Esophagus muscularis mucosa (tissue), 4 donors: Measurements from ENCODE around the gene SIAH2. TPM values are rescaled to one million over a fixed set of nuclear protein-coding genes. Genes with fewer than 3 reads are reported as not detected.

ENCODE experiments used
- DNase-seq: peaks from one replicate; pipeline ENCODE4 v3.0.0-alpha.2; 2017; ENCODE audit errors: extremely low spot score
- H3K27ac ChIP-seq, 4 donors: fragments of 200-600 bp; sonication (generic); replicated peaks in 1 of 4; 1 replicate in 3 of 4; 2 replicates in 1 of 4; pipeline ENCODE4 v1.5.1; 2016 to 2019; ENCODE audit warnings: mild to moderate bottlenecking in 1 of 4
- H3K27me3 ChIP-seq, 4 donors: fragments of 200-600 bp; sonication (generic); one replicate each; pipeline versions ENCODE4 v1.5.1 to v1.6.0; 2016 to 2019
- H3K36me3 ChIP-seq, 4 donors: fragments of 200-600 bp; sonication (generic); one replicate each; pipeline ENCODE4 v1.5.1; 2016 to 2019
- H3K4me1 ChIP-seq, 4 donors: fragments of 200-600 bp; sonication (generic); one replicate each; pipeline ENCODE4 v1.5.1; 2016 to 2019
- H3K4me3 ChIP-seq, 4 donors: fragments of 200-600 bp; sonication (generic); 1 replicate in 2 of 4; 2 replicates in 2 of 4; pipeline ENCODE4 v1.5.1; 2016 to 2019; ENCODE audit warnings: mild to moderate bottlenecking in 4 of 4, moderate library complexity in 1 of 4
- H3K9me3 ChIP-seq, 4 donors: fragments of 200-600 bp; sonication (generic); 1 replicate in 3 of 4; 2 replicates in 1 of 4; pipeline ENCODE4 v1.5.1; 2016 to 2019
- EP300 ChIP-seq: sonication (generic); formaldehyde crosslinking; IDR thresholded peaks from one replicate; pipeline ENCODE4 v1.6.1; 2017; ENCODE audit warnings: antibody characterized with exemption
- POLR2A ChIP-seq: fragments of 450-650 bp; IDR thresholded peaks from one replicate; pipeline ENCODE4 v1.6.1; 2017; ENCODE audit warnings: antibody characterized with exemption, moderate library complexity, mild to moderate bottlenecking, low read depth
- POLR2AphosphoS5 ChIP-seq, 2 donors: sonication (generic); formaldehyde crosslinking; IDR thresholded peaks; one replicate each; pipeline ENCODE4 v1.6.1; 2017; ENCODE audit warnings: antibody characterized with exemption in 2 of 2
- WGBS: methylation state at CpG from one replicate; pipeline ENCODE4 v1.1.5; 2018; 5-methylcytosine and 5-hydroxymethylcytosine counted together
- intact Hi-C: fragments of 100-400 bp; cut with DNase I; formaldehyde crosslinking; loops from one replicate; pipeline ENCODE4 v1.15.1; 2023
- total RNA-seq, 4 donors: library from RNA; depleted of rRNA; stranded (reverse); fragments of >200 nt; gene quantifications; one replicate each; pipeline versions ENCODE4 v1.1.0 to v1.2.1, GENCODE V29; 2016
- TF ChIP-seq, protein P1 (sequence below), 3 experiments: fragments of 200-600 bp in 2 of 3; fragments of 450-650 bp in 1 of 3; sonication (generic) in 2 of 3; IDR thresholded peaks; one replicate each; pipeline ENCODE4 v1.5.1; 2017 to 2019; ENCODE audit warnings: antibody characterized with exemption in 3 of 3, mild to moderate bottlenecking in 2 of 3, moderate library complexity in 1 of 3

Gene SIAH2
- total RNA-seq, 4 donors from 2014 or later = 27.8 to 55.8 (median 43.3) TPM

DNA sequence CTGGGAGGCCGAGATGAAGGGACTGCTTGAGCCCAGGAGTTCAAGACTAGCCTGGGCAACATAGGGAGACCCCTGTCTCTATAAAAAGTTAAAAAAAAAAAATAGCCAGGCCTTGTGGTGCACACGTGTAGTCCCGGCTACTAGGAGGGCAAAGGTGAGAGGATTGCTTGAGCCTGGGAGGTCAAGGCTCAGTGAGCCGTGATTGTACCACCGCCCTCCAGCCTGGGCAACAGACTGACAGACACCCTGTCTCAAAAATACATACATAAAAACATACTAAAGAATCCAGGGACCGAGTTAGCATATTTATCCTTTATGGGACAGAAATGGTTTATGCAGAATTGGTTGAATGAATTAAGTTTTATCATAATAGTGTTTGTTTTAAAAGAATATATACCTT, 13.7 kb downstream of the SIAH2 start:
- no peak for TF ChIP-seq POLR2A
- TF ChIP-seq POLR2AphosphoS5 (IDR thresholded peaks at IDR 0.05) = no peak
- no peak for TF ChIP-seq EP300
- TF ChIP-seq, protein P1, sequence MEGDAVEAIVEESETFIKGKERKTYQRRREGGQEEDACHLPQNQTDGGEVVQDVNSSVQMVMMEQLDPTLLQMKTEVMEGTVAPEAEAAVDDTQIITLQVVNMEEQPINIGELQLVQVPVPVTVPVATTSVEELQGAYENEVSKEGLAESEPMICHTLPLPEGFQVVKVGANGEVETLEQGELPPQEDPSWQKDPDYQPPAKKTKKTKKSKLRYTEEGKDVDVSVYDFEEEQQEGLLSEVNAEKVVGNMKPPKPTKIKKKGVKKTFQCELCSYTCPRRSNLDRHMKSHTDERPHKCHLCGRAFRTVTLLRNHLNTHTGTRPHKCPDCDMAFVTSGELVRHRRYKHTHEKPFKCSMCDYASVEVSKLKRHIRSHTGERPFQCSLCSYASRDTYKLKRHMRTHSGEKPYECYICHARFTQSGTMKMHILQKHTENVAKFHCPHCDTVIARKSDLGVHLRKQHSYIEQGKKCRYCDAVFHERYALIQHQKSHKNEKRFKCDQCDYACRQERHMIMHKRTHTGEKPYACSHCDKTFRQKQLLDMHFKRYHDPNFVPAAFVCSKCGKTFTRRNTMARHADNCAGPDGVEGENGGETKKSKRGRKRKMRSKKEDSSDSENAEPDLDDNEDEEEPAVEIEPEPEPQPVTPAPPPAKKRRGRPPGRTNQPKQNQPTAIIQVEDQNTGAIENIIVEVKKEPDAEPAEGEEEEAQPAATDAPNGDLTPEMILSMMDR (IDR thresholded peaks at IDR 0.05) = no peak
- DNase-seq = no peak
- Histone ChIP-seq H3K4me1 (peaks cover 53 to 73% (median 71%) of the 10 kb centered on the region in 4 donors), H3K9me3 (no peaks in the 10 kb centered on the region), H3K27ac (no peak overlapping the region), H3K27me3 (no peaks in the 10 kb centered on the region), H3K36me3 (peaks cover 0 to 9% (median 5%) of the 10 kb centered on the region in 4 donors), H3K4me3 (no peak overlapping the region)
- intact Hi-C loops = no loop called here
- 85% methylated on average over 6 of the region's 6 CpGs for WGBS

DNA sequence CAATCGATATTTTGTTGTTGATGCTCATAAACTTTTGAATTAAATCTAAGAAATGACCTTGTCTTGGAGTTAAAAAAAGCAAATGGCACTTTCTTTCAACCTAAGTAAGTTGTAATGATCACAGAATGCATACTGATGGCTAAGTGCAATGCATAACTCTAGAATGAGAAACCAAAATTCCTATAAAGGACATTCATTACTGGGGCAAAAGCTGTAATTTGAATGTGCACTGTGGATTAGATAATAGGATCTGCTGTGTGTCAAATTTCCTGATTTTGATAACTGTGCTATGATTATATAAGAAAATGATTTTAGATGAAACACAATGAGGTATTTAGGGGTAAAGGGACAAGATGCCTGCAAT, 14.3 kb downstream of the SIAH2 start:
- intact Hi-C loops = no loop called here
- H3K36me3 ChIP-seq = peaks cover 0 to 9% (median 5%) of the 10 kb centered on the region in 4 donors
- WGBS = 71% methylated on average over 1 of the region's 1 CpG
- H3K9me3 ChIP-seq = no peaks in the 10 kb centered on the region
- peaks cover 56 to 79% (median 77%) of the 10 kb centered on the region in 4 donors for H3K4me1 ChIP-seq
- no peak overlapping the region for H3K4me3 ChIP-seq
- H3K27me3 ChIP-seq = no peaks in the 10 kb centered on the region
- no peak for DNase-seq
- no peak overlapping the region for H3K27ac ChIP-seq
- TF ChIP-seq POLR2AphosphoS5 (IDR thresholded peaks at IDR 0.05) = no peak
- no peak for TF ChIP-seq POLR2A
- no peak for TF ChIP-seq EP300
- TF ChIP-seq, protein P1 (IDR thresholded peaks at IDR 0.05) = no peak

DNA sequence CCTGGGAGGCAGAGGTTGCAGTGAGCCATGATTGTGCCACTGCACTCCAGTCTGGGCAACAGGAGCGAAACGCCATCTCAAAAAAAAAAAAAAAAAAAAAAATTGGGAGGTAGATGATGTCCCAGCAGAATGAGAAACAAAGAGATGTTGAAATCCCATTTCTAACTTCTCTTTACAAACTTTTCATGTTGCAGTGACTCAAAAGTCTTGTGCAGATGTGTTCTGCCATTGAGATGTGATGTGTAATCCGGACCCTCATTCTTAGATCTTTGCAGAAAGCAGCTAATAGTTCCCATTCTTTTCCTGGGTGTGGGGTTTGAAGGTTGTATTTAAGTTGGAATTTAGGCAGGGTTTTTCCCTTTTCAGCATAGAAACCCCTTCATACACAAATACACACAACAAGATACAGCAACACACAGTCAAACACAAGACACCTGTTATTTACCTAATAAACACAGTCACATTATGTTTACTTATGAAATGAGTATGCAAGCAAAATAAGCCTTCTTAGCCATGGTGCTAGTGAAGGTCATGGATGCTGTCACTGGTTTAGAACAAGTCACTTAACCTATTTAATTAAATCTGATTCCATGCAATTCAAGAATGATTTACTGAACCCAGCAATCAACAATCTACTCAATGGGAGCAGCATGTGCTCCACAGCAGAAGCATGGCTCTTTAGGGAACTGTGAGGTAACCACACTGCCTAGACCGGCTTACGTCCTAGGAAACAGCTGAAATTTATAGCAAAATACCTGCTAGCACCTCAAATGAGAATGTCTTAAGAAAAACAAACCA, 14.9 kb downstream of the SIAH2 start:
- Histone ChIP-seq H3K27ac (no peak overlapping the region), H3K36me3 (peaks cover 0 to 6% (median 2%) of the 10 kb centered on the region in 4 donors), H3K4me3 (no peak overlapping the region), H3K27me3 (no peaks in the 10 kb centered on the region), H3K4me1 (peaks cover 61 to 84% (median 81%) of the 10 kb centered on the region in 4 donors), H3K9me3 (no peaks in the 10 kb centered on the region)
- 83% methylated on average over 5 of the region's 5 CpGs for WGBS
- DNase-seq = no peak
- intact Hi-C loops = no loop called here
- no peak for TF ChIP-seq EP300
- no peak for TF ChIP-seq POLR2A
- TF ChIP-seq, protein P1 (IDR thresholded peaks at IDR 0.05) = no peak
- no peak for TF ChIP-seq POLR2AphosphoS5 (IDR thresholded peaks at IDR 0.05)

DNA sequence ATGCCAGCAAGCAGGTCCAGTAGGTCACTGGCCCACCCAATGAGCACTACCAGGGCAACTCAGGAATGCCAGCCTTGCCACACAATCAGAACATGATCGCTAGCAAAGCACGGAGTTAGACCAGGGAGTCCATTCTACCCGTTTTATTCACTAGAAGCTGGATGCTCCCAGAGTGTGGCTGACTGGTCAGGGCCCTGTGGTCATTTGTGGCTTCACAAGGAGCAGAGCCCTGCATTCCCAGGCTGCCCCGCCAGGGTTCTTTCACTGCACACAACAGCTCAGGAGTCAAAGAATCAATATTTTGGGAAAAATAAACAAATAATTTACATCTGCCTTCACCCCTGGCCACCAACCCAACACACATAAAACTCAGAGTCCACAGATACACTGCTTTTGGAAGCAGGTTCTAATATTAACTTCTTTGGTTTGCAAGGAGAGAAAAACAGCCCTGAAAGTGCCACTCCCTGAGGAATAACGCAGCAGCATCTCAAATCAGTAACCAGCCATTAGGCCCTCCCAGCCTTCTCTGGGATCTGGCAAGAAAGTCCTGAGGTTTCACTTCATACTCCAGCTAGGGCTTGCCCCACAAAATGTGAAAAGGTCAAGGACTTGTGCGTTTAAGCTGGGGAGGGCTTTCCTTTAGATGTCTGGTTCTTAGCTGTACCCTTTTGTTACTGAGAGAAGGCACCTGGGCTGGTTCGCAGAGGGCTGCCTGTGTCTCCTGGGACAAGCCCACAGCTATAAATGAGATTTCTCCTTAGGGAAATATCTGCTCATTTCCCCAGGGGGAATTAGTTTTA, 16.0 kb downstream of the SIAH2 start:
- H3K27ac ChIP-seq = peak overlapping the region in 1 of 4 donors; percentile 20
- WGBS = 89% methylated on average over 6 of the region's 7 CpGs
- TF ChIP-seq POLR2A (no peak), POLR2AphosphoS5 (IDR thresholded peaks at IDR 0.05) (no peak), EP300 (no peak)
- TF ChIP-seq, protein P1 (IDR thresholded peaks at IDR 0.05) = no peak
- peaks cover 59 to 81% (median 76%) of the 10 kb centered on the region in 4 donors for H3K4me1 ChIP-seq
- no peaks in the 10 kb centered on the region for H3K27me3 ChIP-seq
- peaks cover 0 to 6% (median 6%) of the 10 kb centered on the region in 4 donors for H3K36me3 ChIP-seq
- H3K4me3 ChIP-seq = no peak overlapping the region
- intact Hi-C loops = no loop called here
- H3K9me3 ChIP-seq = no peaks in the 10 kb centered on the region
- DNase-seq = no peak
